DMS53 treated with DMSO at 0.1 percent for 48 hours (cell line): Measurements from ENCODE around the gene RABGAP1L.
"Not testable (repeated sequence)": the region's sequence is repeated elsewhere in the genome, so short reads cannot be mapped to it uniquely, and the experiment has no call there.

Experiments used
- DNase-seq: peaks from one replicate; lab custom pipeline; 2025; ENCODE audit not compliant: unreplicated experiment; lab: John Stamatoyannopoulos, UW

Gene RABGAP1L

GRCh38 chr1:174848593-174849560 is 689.6 kb downstream of the RABGAP1L start:
- not testable (repeated sequence) for DNase-seq

GRCh38 chr1:174850726-174851125 is 691.4 kb downstream of the RABGAP1L start:
- DNase-seq = no peak

- DNase-seq = no peak
Measured at GRCh38 chr1:174858301-174858700, 699.0 kb downstream of the RABGAP1L start.

GRCh38 chr1:174870319-174870718 is 711.0 kb downstream of the RABGAP1L start:
- no peak for DNase-seq

GRCh38 chr1:174871886-174872285 is 712.6 kb downstream of the RABGAP1L start:
- no peak for DNase-seq

GRCh38 chr1:174872615-174873058 is 713.3 kb downstream of the RABGAP1L start:
- DNase-seq = no peak

- DNase-seq = peak; percentile 58
Measured at GRCh38 chr1:174874331-174875053, 715.2 kb downstream of the RABGAP1L start.

GRCh38 chr1:174875306-174875705 is 716.0 kb downstream of the RABGAP1L start:
- DNase-seq = peak; percentile 95

- peak; percentile 90 for DNase-seq
Measured at GRCh38 chr1:174877208-174877673, 717.9 kb downstream of the RABGAP1L start.

- no peak for DNase-seq
Measured at GRCh38 chr1:174880171-174880570, 720.9 kb downstream of the RABGAP1L start.

- peak; percentile 7 for DNase-seq
Measured at GRCh38 chr1:174883409-174883808, 724.1 kb downstream of the RABGAP1L start.

GRCh38 chr1:174884038-174884437 is 724.7 kb downstream of the RABGAP1L start:
- DNase-seq = no peak

GRCh38 chr1:174884566-174884965 is 725.2 kb downstream of the RABGAP1L start:
- DNase-seq = no peak

GRCh38 chr1:174890024-174890423 is 730.7 kb downstream of the RABGAP1L start:
- DNase-seq = no peak

GRCh38 chr1:174892016-174892415 is 732.7 kb downstream of the RABGAP1L start:
- no peak for DNase-seq

- DNase-seq = no peak
Measured at GRCh38 chr1:174894117-174894762, 734.9 kb downstream of the RABGAP1L start.

GRCh38 chr1:174895610-174896009 is 736.3 kb downstream of the RABGAP1L start:
- DNase-seq = not testable (repeated sequence)

GRCh38 chr1:174898102-174898797 is 738.9 kb downstream of the RABGAP1L start:
- DNase-seq = no peak

- no peak for DNase-seq
Measured at GRCh38 chr1:174900317-174900716, 741.0 kb downstream of the RABGAP1L start.

GRCh38 chr1:174902531-174903099 is 743.3 kb downstream of the RABGAP1L start:
- DNase-seq = no peak
